Fibroblast of skin of back (primary cell): ENCODE data around the gene ARG2.
A peak's percentile ranks its signal among the peaks of the same experiment; 100 is the strongest.
"Not testable (repeated sequence)": the region's sequence is repeated elsewhere in the genome, so short reads cannot be mapped to it uniquely, and the experiment has no call there.

Source experiments
- DNase-seq: peaks from one replicate; pipeline ENCODE4 v3.0.0-alpha.2; 2013

Gene ARG2

DNA sequence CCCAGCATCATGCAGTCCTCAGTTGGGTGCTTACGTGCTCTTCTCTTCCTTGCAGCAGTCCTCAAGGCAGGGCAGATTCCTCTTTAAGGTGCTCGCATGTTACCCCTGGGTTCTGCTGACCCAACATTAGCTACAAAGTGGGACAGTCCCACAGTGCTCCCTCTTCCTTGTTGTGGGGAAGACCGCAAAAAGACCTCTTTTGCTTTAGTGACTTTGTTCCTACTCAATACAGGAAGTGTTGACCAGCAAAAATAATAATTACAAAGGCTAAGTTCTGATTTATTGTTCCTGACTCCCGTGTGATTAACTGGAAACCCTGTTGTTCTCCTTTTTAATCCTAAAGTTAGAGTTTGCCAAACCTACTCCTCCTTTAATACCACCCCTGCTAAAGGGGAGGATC, 33.4 kb upstream of the ARG2 start:
- no peak for DNase-seq

DNA sequence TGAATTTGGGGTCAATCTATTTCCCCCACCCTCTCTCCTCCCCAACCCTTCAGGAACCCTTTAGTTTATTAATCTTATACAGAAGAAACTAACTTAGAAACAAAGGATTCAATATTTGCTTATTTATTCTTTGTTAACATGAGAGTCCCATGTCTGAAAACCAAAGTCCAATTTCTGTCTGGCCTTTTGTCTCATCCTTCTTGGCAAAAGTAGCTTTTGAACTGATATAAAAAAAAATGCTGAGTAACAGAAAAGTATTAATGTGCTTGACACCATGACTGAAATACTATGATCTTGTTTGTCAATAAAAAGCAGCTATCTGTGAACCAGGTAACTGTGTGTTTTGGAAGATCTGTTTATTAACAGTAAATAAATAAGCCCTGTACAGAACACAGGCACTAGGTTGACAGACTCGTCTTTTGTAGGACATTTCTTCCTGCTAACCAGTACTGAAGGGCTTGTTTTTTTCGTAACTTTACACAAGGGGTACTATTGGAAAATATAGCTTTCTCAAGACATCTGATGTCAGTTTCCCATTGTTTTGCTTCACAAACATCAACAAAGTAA, 30.4 kb upstream of the ARG2 start:
- no peak for DNase-seq

DNA sequence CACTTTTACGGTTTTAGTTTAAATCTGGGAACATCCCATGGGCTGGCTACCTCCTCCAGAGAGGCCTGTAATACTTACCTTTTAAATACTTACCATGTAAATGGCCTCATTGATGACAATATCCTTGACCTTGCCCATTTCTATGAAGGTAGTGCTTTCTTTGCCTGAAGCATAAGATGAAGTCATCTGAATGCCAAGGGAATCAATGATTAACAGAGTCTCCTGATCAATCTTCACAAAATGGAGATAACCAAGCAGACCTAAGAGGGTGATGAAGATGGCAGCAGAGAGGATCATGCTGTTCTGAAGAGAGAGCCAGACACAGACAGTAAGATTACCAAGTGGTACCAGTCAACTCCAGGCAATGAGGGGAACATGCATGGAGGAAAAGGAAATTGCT, 26.1 kb upstream of the ARG2 start:
- not testable (repeated sequence) for DNase-seq

GRCh38 chr14:67595392-67595791, 24.3 kb upstream of the ARG2 start:
- no peak for DNase-seq

DNA sequence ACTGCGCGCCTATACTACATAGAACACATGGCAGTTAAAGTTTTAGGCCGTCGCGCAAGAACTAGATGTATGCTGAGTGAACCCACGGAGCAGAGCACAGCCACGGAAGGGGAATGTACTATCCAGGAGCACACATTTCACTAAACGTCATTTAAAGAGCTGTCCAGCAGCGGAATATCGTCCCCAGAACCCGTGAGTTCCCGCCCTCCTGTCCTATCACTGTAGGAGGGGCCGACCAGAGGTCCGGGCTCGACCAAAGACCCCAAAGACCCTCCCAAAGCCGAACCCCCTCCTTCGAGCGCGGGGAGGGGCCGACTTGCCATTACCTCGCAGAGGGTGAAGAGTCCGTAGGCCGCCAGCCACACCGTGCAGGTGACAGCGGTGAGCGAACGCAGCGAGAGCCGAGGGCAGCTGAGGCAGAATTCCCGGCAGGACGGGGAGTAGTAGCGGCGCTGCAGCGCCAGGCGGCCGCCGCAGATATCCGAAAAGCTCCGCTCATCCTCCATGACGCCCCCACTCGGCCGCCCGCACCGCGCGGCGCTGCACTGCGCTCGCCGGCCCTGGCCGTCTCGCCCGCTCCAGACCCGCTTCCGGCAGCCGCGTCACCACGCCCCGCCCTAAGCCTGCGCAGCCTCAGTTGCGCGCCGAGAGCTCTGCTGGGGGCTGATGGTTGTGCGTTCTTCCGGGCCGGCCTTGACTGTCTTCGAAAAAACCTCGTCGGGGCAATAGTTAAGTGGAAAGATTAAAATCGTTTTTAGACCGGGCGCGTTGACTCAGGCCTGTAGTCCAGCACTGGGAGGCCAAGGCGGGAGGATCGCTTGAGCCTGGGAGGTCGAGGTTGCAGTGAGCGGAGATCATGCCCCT, 19.8 kb upstream of the ARG2 start, which contains the start of gene PIGH:
Gene PIGH (minus strand): TSS at position 571 of the 864 bp plus-strand sequence. CDS start 65 bp downstream, at position 506.
- peak; percentile 88 for DNase-seq

DNA sequence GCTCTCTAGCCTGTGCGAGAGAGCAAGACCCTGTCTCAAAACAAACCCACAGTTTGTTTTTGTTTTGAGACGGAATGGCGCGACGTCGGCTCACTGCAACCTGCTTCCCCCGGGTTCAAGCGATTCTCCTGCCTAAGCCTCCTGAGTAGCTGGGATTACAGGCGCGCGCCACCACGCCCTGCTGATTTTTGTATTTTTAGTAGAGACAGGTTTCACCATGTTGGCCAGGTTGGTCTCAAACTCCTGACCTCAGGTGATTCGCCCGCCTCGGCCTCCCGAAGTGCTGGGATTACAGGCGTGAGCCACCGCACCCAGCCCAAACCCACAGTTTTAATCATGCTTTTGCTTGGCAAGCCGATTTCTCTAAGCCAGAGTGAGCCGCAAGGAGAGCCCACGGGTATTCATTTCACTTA, 19.2 kb upstream of the ARG2 start:
- DNase-seq: not testable (repeated sequence)

DNA sequence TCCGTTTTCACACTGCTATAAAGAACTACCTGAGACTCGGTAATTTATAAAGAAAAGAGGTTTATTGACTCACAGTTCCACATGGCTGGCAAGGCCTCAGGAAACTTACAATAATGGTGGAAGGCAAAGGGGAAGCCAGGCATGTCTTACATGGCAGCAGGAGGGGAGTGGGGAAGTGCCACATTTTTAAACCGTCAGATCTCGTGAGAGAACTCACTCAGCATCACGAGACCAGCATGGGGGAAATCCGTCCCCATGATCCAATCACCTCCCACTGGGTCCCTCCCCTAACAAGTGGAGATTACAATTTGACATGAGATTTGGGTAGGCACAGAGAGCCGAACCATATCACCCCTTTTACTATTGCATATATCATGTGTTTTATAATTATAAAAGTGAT, 17.6 kb upstream of the ARG2 start:
- no peak for DNase-seq

- no peak for DNase-seq
Observed at GRCh38 chr14:67602995-67603545, 16.6 kb upstream of the ARG2 start.

DNA sequence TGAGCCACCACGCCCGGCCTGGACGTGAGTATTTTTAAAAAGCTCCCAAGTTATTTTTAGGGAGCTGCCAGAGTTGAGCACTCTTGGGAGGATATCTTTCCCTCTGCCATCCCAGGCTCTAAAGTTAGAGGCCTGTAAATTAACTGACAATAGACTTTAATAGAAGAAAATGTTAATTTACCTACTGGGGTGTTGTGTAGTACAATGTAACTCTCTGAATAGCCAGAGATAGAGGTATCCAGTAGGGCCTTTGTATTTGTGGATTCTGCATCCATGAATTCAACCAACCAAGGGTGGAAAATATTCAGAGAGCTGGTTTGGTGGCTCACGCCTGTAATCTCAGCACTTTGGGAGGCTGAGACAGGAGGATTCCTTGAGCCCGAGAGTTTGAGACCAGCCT, 12.1 kb upstream of the ARG2 start:
- DNase-seq: no peak

GRCh38 chr14:67609642-67610310, 9.9 kb upstream of the ARG2 start:
- DNase-seq: no peak

GRCh38 chr14:67610491-67610890, 9.2 kb upstream of the ARG2 start:
- DNase-seq: no peak

DNA sequence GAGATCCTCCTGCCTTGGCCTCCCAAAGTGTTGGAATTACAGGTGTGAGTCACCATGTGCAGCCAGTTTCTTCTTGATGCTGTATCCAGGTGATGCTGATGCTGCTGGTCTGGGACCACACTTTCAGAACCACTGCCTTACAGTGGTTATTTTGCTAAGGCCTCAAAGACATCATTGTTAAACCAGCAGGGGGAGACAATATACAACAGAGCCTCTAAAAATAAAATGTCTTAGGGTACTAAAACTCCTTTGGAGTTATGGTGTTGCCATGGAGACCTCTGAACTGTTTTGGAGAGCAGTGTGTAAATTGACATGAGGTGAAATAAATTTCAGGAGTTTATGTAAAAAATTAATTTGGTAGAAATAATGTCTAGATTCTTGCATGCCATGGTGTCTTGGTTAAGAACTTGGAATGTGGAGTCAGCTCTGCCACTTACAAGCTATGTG, 1.1 kb upstream of the ARG2 start:
- DNase-seq: peak; percentile 84

DNA sequence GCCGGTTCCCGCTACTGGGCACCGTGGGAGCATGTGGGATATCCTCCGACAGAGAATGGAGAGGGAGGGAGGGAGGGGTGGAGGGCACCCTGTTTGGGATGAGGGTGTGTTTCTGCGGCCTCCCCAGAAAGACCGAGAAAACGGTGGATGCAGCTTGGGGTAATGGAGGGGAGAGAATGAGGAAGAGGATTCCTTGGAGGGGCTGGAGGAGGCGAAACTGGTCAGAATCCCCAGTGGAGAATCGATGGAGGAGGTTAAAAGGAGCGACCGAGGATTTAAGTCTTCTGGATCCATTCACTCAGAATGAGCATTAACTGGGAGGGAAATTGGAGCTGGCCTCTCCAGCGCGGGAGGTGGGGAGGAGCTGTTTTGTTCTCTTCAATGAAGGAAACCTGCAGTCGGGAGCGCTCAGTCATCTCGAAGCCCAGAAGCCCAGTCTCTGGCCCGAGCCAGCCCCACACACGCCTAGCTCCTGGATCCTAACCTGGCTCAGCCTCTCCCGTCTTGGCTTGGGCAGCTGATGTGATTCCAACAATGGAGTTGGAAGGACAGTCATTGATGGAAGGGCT, 581 bp downstream of the ARG2 start:
- DNase-seq: peak; percentile 8

GRCh38 chr14:67622675-67623074, 3.0 kb downstream of the ARG2 start:
- DNase-seq: peak; percentile 86

- peak; percentile 12 for DNase-seq
Observed at GRCh38 chr14:67623114-67623513, 3.4 kb downstream of the ARG2 start.

DNA sequence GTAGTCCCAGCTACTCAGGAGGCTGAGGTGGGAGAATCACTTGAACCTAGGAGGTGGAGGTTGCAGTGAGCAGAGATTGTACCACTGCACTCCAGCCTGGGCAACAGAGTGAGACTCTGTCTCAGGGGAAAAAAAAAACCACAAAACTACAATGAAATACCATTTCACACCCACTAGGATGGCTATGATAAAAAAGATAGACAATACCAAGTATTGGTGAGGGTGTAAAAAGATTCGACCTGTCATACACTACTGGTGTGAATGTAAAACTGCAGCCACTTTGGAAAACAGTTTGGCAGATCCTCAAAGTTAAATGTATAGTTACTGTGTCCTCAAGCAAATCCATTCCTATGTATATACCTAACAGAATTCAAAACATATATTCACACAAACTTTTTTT, 6.4 kb downstream of the ARG2 start:
- DNase-seq: not testable (repeated sequence)

GRCh38 chr14:67627519-67627918, 7.8 kb downstream of the ARG2 start:
- no peak for DNase-seq

GRCh38 chr14:67630186-67630585, 10.5 kb downstream of the ARG2 start:
- DNase-seq: no peak

GRCh38 chr14:67630938-67631337, 11.2 kb downstream of the ARG2 start:
- DNase-seq: no peak

GRCh38 chr14:67633451-67634147, 13.9 kb downstream of the ARG2 start:
- no peak for DNase-seq

DNA sequence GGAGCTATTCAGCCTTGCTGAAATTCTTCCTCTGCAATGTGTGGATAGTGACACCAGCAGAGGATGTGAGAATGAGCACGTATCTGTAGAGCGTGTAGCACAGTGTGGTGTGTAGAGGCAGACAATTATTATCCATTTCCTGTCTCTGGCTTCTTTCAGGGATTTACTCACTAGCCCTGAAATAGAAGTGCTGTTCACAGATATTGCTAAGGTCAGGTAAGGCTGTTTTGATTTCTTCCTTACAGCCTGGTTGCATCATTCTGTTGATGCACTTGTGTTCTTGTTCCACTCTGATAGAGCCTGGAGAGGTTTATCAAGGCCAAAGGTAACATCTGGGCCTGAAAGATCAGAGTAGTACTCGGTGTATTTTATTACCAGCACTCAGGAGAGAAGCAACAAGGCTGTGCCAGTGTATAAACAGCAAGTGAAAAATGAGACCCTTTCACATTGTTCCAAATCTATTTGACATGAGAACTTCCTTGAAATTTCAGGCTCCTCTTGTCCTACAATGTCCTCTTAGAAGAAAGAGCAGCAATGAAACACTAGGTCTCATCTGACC, 16.7 kb downstream of the ARG2 start:
- DNase-seq: peak; percentile 85

- no peak for DNase-seq
Observed at GRCh38 chr14:67638642-67639041, 18.9 kb downstream of the ARG2 start.
